A172 (cell line): ENCODE results near the gene DST. TPM values are rescaled to one million over a fixed set of nuclear protein-coding genes. Genes with fewer than 3 reads are reported as not detected.
"Not testable (repeated sequence)": the region's sequence is repeated elsewhere in the genome, so short reads cannot be mapped to it uniquely, and the experiment has no call there.

Experiments used
- DNase-seq: peaks from one replicate; pipeline ENCODE4 v3.0.0-alpha.2; 2015; ENCODE audit warnings: low spot score
- total RNA-seq: library from RNA; depleted of rRNA; stranded (reverse); fragments of >200 nt; shearing (Covaris generic); gene quantifications from 2 replicates; pipeline ENCODE4 v1.2.3, GENCODE V29; 2014

The DST gene
- total RNA-seq, 1 experiment from 2014 or later: 189 TPM

DNA sequence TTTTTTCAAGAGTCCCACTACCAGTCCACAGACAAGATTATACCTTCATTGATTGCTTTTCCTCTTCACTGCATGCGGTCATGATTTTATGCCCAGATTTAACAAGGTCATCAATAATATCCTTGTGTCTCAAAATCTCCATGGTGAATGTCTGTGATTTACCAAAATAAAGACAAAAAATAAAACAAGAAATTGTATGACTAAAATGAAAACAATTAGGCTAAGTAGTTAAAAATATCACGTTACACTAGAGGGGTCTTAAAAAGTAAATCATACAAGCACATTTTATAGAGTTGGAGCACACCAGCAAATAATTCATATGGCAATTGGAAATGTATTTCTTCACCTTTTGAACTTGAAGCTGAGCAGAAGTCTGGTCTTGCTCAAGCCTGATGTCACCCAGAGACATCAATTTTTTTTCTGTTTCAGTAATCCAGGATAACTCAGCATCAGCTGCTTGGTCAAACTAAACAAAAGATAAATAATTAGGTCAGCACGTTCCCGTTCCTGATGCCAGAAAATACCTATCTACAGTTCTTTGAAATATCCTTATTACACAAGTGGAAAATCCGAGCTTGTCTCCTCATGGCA is 125.4 kb downstream of the DST start:
- no peak for DNase-seq

DNA sequence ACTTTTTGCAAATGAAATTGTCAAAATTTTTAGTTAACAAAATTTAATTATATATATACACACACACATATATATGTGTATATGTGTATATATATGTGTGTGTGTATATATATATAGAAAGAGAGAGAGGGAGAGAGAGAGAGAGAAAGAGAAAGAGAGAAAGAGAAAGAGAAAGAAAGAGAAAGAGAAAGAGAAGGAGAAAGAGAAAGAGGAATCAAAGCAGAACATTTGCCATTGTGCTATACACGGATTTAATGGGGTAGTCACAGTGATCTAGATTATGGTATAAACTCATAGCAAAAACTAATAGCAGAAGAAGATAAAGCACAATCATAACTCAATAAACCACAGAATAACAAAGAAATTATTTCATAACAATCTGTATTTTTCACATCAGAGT is 126.7 kb downstream of the DST start:
- DNase-seq: no peak

DNA sequence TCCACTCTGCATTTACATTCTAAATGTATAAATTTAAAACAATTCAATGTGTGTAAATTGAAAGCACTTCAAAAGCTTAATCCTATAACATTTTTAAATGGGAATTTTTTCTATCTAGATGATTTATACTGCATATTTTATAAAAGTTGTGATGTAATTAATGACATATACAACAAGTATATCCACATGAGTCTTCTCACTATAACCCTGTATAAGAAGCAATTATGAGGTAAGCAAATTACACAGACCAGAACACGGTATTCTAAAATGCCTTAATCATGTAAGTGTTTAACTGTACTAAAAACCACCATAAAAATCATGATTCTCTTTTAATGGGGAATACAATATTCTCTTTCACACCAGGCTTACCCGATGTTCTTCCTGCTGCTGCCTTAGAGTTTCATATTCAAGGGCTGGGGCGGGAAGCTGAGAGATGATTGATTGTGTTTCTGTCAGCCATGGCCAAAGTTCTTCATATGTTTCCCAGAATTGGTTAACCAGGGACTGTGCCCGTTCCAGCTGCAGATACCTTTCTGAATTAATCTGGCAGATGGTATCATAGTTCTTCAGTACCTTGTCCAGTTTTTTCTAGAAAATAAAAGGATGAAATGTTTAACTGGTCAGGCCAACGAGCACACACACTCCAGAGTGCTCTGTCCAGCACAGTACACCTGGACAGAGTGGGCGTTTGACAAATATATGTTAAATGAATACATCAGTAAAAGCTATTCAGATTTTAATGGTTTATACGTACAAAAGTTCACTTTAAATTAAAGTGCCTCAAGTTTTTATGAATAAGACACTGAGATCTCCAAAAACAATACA is 127.4 kb downstream of the DST start:
- DNase-seq: no peak

DNA sequence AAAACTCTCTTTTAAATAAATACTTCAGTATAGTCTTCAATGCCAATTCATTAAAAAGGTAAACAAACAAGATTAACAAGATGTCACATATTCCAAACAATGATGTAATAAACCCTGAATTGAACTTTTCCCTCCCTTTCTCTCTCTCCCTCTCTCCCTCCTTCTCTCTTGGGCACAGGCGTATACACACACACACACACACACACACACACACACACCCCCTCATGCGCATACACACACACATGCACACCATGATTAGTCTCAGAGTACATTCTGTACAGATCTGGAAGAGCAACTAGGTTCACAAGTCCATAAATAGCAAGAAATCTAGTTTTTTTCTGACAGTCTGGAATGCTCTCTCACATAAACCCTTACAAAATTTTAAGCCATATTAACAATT is 128.3 kb downstream of the DST start:
- DNase-seq: no peak

DNA sequence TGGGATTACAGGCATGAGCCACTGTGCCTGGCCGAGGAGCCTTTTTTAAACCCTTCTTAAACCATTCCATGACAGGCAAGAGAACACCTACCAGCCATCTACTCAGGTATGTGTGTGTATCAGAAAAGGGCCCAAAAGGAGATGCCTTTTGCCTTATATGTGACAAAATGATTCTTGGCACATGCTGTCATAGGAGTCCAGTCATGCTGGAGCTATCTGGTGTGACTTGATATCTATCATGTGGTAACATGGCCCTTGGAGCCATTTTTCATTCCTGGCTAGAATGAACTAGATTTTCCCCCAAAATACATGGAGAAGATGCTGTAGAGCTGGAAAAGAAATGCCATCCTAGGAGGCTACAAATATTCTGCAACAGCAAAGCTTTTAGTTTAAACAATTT is 129.1 kb downstream of the DST start:
- no peak for DNase-seq

DNA sequence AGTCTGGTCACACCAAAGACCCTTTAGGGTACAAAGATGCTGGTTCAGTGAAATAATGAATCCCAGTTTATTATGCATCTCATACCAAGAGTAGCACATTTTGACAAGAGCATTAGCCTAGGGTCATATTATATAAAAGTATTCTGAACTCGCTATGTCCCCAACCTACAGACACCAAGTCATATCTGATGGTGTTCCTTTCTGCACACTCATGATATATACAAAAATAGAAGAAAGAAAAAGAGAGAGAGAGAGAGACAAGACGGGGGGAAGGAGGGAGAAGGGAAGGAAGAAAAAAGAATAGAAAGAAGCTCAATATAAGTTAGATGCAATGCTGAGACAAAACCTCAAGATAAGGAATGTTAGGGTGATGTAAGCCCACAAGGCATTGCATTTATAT is 131.1 kb downstream of the DST start:
- DNase-seq: no peak

DNA sequence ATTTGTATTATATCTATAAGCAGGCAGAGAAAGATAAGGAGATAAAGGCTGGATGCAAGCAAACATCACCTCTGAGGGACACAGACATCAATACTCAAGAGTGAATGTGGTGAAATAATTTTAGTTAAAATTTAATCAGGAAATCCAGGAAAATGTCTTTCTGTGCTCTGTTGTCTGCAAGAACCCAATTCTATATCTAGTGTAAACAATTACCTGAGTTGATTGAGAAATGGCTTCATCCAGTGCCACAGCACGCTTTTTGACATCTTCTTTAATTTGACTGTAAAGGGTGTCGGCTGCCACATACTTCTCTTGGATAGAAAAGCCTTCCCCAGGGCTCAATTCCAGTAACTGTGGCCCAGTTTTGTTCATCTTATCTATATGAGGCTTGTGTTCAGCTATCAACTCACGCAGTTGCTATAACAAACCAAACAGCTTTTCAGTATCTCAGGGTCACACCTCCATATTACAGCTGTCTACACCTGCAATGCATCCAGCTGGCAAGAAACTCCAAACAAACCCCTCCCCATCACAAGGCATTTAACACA is 131.6 kb downstream of the DST start:
- DNase-seq: no peak

DNA sequence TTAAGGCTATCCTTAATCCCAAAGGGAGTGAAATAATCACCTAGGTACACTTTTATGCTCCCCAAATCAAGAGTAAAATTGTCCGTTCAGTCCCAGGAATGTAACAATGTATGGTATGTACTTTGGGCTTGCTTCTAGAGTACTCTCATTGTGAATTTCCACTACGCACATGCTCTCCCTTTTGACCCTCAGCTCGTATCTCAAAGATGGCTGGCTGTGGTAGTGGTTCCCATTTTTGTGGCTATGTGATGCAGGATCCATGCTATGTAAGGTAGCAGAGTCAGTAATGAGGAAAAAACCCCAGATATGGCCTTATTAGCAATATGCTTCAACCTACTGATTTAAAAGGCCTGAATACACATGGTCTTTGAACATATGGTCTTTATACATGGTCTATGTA is 133.7 kb downstream of the DST start:
- no peak for DNase-seq

DNA sequence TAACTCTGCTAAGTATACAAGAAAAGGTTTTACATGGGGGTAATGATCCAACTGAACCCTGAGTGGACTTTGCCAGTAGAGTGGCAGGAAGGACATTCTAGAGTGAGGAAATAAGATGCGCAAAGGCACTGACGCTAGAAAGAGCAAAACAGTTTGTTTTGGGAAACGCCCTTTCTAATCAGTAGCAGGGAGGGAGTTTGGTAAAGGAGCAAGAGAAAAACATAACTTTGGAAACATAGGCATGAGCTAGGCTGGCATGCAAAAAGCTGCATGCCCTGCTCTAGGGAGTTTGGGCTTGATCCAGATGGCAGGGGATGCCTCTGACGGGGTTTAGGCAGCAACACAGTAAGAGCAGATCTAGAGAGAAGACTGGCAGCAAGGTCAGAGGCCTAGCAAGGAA is 135.2 kb downstream of the DST start:
- no peak for DNase-seq

DNA sequence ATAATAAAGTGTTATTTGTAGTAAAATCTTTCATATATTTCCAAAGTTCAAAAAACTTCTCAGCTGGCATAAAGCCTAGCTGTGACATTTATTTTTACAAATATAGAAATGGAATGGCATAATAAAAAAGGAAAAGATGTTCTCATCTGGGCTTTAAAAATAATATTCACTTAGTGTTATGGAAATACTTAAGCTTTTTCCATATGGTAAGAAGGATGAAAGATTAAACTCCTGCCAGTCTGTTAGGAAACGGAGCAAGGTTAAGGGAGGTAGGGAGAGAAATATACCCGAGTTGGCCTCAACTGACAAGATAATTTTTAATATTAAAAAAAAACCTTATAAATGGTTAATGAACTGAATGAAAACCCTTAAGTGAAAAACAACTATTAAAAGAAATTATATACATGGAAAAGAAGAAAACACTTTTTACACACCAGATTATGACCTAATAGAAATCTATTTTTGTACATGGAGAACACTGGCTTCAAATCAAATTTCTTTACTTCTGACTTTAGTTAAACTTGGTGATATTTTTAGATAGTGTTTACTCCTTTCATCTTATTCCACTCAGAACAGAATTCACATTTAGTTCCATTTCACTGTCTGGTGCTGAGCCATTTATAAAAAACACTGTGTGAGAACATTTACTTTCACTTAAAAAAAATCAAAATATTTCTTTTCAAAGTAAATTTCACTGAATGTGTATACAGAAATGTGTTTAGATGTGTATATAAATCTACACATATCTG is 137.0 kb downstream of the DST start:
- no peak for DNase-seq

DNA sequence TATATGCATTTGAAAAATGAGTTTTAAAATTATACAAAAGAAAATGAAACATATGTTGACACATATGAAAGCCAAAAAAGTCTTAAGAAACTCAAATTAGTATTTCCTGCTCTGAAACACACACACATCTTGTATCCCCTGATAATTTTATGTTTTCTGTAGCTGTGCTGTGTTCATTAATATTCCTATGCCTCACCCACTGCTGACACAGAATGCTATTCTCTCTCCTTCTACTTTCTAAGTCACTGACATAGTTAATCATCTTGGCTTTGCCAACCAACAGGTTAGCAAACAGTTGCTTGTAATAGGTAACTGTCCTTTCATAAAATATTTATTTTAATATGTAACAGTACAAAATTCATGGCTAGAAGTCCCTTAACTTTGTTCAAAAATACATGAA is 140.7 kb downstream of the DST start:
- DNase-seq: no peak

DNA sequence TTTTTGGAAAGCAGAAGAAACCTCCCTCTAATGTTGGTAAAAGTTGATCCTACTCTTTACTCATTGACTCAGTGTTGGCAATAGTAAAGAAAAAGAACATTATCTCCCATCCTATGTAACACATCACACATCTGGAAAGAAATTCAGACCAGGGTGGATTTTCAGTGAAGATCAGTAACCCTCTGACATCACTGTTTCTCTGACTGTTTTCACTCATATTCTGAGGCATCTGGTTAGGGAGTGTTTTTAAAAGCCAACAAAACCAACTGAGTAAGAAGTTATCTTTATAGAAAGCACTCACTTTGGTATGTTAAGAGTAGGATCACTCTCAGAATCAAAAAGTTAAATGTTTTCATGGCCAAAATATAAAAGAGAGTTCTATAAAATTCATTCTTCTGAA is 143.6 kb downstream of the DST start:
- no peak for DNase-seq

DNA sequence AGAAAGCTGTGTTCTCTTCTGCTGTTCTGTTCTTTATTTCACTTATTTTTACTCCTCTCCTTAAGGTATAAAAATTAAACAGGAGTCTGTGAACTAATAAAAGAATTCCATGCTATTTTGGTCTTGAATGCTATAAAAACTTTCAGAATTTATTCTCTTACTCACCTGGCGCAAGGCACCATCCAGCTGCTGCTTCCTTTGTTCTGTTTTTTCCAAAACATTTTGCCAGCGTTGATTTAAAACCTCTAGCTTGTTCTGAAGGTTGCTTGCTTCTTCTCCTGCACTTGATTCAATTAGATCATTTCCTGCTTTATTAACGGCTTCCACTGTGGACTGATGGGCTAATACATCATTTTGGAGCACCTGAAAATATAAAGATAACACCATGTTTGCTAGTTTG is 145.0 kb downstream of the DST start:
- no peak for DNase-seq

DNA sequence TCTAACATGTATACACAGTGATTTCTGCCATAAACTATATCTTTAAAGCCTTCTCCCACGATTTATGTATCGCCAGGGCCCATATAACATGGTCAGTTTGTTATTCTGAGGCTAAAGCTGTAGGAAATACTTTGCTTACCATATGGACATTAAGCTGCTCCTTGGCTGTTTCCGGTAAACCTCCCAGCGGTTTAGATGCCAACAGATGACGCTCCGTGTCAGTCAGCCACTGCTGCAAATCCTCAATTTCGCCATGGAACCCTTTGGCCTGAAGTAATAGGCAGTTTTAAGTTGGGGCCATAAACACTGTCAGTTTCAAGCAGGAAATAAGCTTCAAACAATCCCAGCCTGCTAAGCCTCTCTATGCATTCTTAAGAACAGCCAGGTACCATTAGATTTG is 145.4 kb downstream of the DST start:
- no peak for DNase-seq

DNA sequence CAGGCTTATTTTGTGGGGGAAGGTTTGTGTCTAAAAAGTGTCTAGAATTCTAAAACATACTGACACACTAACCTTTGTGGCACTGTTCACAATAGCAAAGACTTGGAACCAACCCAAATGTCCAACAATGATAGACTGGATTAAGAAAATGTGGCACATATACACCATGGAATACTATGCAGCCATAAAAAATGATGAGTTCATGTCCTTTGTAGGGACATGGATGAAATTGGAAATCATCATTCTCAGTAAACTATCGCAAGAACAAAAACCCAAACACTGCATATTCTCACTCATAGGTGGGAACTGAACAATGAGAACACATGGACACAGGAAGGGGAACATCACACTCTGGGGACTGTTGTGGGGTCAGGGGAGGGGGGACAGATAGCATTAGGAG is 146.0 kb downstream of the DST start:
- DNase-seq: not testable (repeated sequence)

DNA sequence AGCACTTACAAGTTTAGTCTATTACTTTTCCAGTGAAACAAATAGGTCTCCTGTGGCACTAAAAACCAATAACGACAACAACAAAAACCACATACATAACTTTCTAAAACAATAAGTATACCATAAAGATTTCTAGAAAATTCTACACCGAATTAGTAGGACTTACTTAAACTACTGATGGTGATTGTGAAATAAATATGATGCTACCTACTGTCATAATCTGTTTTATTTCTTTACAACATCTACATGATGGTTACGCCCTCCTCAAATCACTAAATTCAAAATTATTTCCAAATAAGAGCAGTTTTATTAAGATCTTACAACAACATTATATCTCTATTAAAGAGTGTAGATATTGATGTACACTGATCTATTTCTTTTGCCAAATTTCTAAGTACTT is 147.0 kb downstream of the DST start:
- no peak for DNase-seq

DNA sequence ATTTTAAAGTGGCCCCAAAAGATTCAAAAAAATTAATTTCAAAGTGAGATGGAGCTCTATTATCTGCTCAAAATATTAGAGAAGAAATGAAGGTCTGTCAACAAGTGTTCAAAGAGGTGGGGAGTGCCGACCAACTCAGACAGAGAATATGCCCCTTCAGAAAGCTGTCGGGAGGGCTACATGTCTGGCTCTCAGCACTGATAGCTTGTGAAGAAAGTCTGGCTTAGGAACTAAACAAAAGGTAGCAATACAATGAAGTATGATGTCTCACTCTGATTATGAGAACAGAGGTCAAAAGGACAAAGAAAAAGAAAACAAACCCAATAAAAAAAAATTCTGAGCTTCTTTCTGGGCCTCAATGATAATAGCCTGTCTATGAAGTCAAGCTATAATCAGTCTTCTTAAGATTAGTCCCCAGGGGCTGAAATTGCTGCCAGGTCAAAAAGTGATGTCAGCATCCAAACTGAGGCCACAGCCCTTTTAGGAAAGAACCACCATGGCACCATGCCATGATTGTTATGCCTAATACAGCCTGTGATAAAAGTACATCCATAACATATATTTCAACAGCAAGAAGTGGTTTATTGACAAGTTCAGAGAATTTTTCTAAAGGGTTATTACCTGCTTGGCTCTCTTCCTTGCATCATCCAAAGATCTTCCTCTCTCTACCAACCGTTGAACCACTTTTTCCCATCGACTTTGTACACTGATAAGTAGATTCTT is 150.9 kb downstream of the DST start:
- peak; percentile 5 for DNase-seq

DNA sequence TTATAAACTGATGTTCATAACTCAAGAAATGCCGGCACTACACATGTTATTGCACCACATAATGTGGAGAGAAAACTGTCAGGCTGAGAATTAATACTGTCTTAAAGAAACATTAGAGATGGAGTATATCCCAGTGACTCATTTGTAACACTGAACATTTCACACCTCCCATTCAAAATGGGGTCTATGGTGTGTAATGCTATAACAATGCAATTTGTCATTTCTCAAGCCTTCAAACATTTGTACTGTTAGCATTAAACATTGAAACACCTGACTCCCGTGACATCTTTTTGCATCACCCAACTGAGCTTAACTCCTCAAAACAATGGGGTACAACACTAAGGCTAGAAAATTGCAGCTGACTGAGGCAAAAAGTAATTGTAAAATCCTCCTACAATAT is 151.7 kb downstream of the DST start:
- peak; percentile 69 for DNase-seq

DNA sequence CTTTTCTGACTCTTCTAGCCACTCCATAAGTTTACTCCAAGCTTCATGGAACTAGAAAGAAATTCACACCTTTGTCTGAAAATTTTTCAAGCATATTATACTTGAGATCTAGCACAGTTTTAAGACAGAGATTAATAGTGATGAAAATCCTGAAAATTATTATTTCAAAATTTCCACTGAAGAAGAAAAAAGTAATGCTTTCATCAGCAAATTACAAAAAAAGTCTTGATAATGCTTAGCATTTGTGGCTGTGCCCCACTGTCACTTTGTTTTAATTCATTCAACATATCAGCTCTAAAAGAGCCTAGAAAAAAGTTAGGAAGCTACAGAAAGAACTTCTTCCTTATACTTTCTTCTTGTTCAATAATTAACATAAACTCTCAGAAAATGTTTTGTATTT is 153.1 kb downstream of the DST start:
- no peak for DNase-seq

DNA sequence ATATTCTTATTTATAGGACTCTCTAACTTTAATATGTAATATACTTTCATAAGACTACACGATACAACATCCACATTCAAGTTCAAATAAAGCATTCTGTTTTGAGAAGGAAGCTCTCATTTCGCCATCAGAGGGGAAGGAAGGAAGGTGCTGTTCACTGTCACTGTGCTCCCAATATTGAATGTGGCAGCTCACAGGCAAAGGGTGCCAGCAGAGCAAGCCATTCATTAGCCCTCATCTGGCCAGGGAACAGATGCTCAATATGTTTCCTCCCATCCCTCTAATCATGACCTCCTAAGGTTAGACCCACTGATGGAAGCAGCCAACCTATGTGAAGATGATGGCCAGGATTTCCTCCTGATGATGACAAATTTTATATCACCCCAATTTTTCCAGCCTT is 154.4 kb downstream of the DST start:
- DNase-seq: no peak

DNA sequence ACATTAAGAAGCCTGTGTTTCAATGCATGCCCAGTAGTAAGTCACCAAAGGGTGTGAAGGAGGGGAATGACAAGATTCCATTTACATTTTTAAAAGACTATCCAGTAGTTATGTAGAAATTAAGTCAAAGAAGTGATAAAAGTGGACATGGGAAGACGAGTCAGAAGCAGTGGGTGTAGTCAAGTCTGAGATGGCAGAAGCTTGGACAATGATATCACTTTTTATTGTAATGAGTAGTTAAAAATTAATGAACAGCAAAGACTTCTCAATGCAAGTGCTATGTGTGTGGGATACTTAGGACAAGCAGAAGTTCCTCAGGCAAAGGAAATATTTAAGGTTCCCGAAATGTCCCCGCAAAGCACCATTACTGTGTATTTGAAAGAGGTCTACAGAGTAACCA is 156.0 kb downstream of the DST start:
- no peak for DNase-seq

DNA sequence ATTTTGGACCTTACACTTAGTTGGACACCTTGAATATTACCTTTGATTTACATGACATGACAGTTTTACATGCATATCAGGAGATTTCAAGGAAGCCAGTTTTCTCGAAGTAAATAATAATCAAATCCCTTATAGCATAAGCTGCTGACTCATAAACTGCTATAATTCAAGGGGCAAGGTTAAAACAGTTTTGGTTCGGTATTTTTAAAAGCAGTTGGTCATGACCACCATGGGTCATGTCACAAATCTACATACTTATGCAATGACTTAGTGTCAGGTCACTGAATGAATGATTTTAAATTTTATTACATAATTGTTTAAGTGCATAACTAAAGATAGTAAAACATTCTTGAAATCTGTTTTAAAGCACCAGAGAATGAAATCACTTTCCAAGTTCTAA is 158.0 kb downstream of the DST start:
- peak; percentile 38 for DNase-seq
